Measurements from ENCODE around the gene PREX1. TPM values are rescaled to one million over a fixed set of nuclear protein-coding genes. Genes with fewer than 3 reads are reported as not detected.

The PREX1 gene
- polyA plus RNA-seq, 1 donor (not counting 4 experiments of a cell fraction or from before 2014, with no cell fraction given) = 0.22 TPM

GRCh38 chr20:48624315-48625020 is 203.3 kb downstream of the PREX1 start:
- H2AFZ ChIP-seq (ENCODE audit: control insufficient read depth, low read length) = no peak overlapping the region
- DNase-seq (ENCODE audit: low read depth, low spot score) (no peak), FAIRE-seq (no peak)
- dilution Hi-C loops (cut with MboI; ENCODE audit: extremely low pct_ligation_motif_present, low sequenced_read_pairs) = no loop called here
- H3K9me1 ChIP-seq (ENCODE audit: control insufficient read depth, extremely low read depth, insufficient read depth, low read length) = no peaks in the 10 kb centered on the region
- H3K4me3 ChIP-seq (ENCODE audit: control insufficient read depth in 2 of 3, extremely low read depth in 1 of 3, insufficient read depth in 2 of 3, low read depth in 1 of 3, low read length in 3 of 3) = no peak overlapping the region
- H3K79me2 ChIP-seq (ENCODE audit: control insufficient read depth, insufficient read depth, low read length) = no peaks in the 10 kb centered on the region
- H3K27me3 ChIP-seq (ENCODE audit: control insufficient read depth, extremely low read depth, insufficient read depth, low read length) = peaks cover 8% of the 10 kb centered on the region
- H3K9ac ChIP-seq (ENCODE audit: control insufficient read depth, extremely low read depth, insufficient read depth, low read length) = no peak overlapping the region
- H4K20me1 ChIP-seq (ENCODE audit: control insufficient read depth, extremely low read depth, insufficient read depth, low read length) = no peaks in the 10 kb centered on the region
- TF ChIP-seq, protein P1, sequence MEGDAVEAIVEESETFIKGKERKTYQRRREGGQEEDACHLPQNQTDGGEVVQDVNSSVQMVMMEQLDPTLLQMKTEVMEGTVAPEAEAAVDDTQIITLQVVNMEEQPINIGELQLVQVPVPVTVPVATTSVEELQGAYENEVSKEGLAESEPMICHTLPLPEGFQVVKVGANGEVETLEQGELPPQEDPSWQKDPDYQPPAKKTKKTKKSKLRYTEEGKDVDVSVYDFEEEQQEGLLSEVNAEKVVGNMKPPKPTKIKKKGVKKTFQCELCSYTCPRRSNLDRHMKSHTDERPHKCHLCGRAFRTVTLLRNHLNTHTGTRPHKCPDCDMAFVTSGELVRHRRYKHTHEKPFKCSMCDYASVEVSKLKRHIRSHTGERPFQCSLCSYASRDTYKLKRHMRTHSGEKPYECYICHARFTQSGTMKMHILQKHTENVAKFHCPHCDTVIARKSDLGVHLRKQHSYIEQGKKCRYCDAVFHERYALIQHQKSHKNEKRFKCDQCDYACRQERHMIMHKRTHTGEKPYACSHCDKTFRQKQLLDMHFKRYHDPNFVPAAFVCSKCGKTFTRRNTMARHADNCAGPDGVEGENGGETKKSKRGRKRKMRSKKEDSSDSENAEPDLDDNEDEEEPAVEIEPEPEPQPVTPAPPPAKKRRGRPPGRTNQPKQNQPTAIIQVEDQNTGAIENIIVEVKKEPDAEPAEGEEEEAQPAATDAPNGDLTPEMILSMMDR (optimal IDR thresholded peaks at IDR 0.05 in 1 of 3, IDR thresholded peaks at IDR 0.05 in 1 of 3, conservative IDR thresholded peaks at IDR 0.05 in 1 of 3; ENCODE audit: extremely low read depth in 1 of 3, insufficient read depth in 2 of 3, low read length in 3 of 3) = no peak
- no peak for TF ChIP-seq EZH2 (IDR thresholded peaks at IDR 0.05; ENCODE audit: low read length)
- no peak overlapping the region for H3K27ac ChIP-seq (ENCODE audit: control insufficient read depth, insufficient read depth, low read length)
- no peaks in the 10 kb centered on the region for H3K9me3 ChIP-seq (ENCODE audit: control insufficient read depth, low read depth, low read length)
- H3K4me2 ChIP-seq (ENCODE audit: control insufficient read depth, extremely low read depth, insufficient read depth, low read depth, low read length) = no peak overlapping the region
- H3K4me1 ChIP-seq (ENCODE audit: control insufficient read depth, extremely low read depth, insufficient read depth, low read length) = peaks cover 19% of the 10 kb centered on the region
- no peaks in the 10 kb centered on the region for H3K36me3 ChIP-seq (ENCODE audit: control insufficient read depth in 2 of 2, extremely low read depth in 1 of 2, insufficient read depth in 2 of 2, low read length in 2 of 2)

DNA sequence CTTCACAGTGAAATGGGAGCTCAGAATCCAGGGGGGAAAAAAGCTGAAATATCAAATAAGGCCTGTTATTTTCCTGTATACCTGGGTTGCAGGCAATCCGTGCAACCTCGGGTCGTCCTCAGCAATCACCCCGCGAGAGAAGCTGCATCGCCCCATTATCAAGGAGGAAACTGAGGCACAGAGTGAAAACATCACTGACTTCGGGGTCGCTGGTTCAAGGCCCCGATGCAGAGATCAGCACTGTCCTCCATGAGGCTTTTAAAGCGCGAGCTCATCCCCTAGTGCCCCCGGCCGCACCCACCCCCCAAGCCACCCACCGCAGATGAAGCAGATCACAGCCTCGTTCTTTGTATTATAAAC is 203.9 kb downstream of the PREX1 start:
- FAIRE-seq (no peak), DNase-seq (ENCODE audit: low read depth, low spot score) (no peak)
- no peaks in the 10 kb centered on the region for H4K20me1 ChIP-seq (ENCODE audit: control insufficient read depth, extremely low read depth, insufficient read depth, low read length)
- no peaks in the 10 kb centered on the region for H3K79me2 ChIP-seq (ENCODE audit: control insufficient read depth, insufficient read depth, low read length)
- no peak overlapping the region for H3K27ac ChIP-seq (ENCODE audit: control insufficient read depth, insufficient read depth, low read length)
- H3K36me3 ChIP-seq (ENCODE audit: control insufficient read depth in 2 of 2, extremely low read depth in 1 of 2, insufficient read depth in 2 of 2, low read length in 2 of 2) = no peaks in the 10 kb centered on the region
- no peak overlapping the region for H3K4me2 ChIP-seq (ENCODE audit: control insufficient read depth, extremely low read depth, insufficient read depth, low read depth, low read length)
- dilution Hi-C loops (cut with MboI; ENCODE audit: extremely low pct_ligation_motif_present, low sequenced_read_pairs) = no loop called here
- H3K9me3 ChIP-seq (ENCODE audit: control insufficient read depth, low read depth, low read length) = no peaks in the 10 kb centered on the region
- TF ChIP-seq EZH2 (IDR thresholded peaks at IDR 0.05; ENCODE audit: low read length) = no peak
- TF ChIP-seq, protein P1 (optimal IDR thresholded peaks at IDR 0.05 in 1 of 3, IDR thresholded peaks at IDR 0.05 in 1 of 3, conservative IDR thresholded peaks at IDR 0.05 in 1 of 3; ENCODE audit: extremely low read depth in 1 of 3, insufficient read depth in 2 of 3, low read length in 3 of 3) = no peak
- H3K27me3 ChIP-seq (ENCODE audit: control insufficient read depth, extremely low read depth, insufficient read depth, low read length) = peaks cover 13% of the 10 kb centered on the region
- no peak overlapping the region for H3K9ac ChIP-seq (ENCODE audit: control insufficient read depth, extremely low read depth, insufficient read depth, low read length)
- peaks cover 21% of the 10 kb centered on the region for H3K4me1 ChIP-seq (ENCODE audit: control insufficient read depth, extremely low read depth, insufficient read depth, low read length)
- H2AFZ ChIP-seq (ENCODE audit: control insufficient read depth, low read length) = no peak overlapping the region
- H3K4me3 ChIP-seq (ENCODE audit: control insufficient read depth in 2 of 3, extremely low read depth in 1 of 3, insufficient read depth in 2 of 3, low read depth in 1 of 3, low read length in 3 of 3) = no peak overlapping the region
- H3K9me1 ChIP-seq (ENCODE audit: control insufficient read depth, extremely low read depth, insufficient read depth, low read length) = no peaks in the 10 kb centered on the region
